CD14-positive monocyte (primary cell): ENCODE data around the gene VPS33B. TPM values are rescaled to one million over a fixed set of nuclear protein-coding genes. Genes with fewer than 3 reads are reported as not detected.

Source experiments
- DNase-seq, 3 donors: peaks; one replicate each; pipeline ENCODE4 v3.0.0-alpha.2; 2011 to 2022
- H2AFZ ChIP-seq: 2 replicates; pipeline ENCODE4 v1.6.0; 2012; ENCODE audit warnings: mild to moderate bottlenecking, low read depth, low read length, inconsistent platforms; ENCODE audit not compliant: insufficient read depth, poor library complexity, severe bottlenecking
- H3K27ac ChIP-seq, 2 donors: 1 replicate in 1 of 2; 2 replicates in 1 of 2; pipeline ENCODE4 v1.5.1; 2012 to 2013; ENCODE audit warnings: low read length in 2 of 2, control low read depth in 1 of 2, inconsistent platforms in 1 of 2, low read depth in 1 of 2, mild to moderate bottlenecking in 1 of 2
- H3K27me3 ChIP-seq, 2 donors: one replicate each; pipeline versions ENCODE4 v1.6.0 to v1.6.1; 2011 to 2013; ENCODE audit warnings: low read length in 2 of 2; ENCODE audit not compliant: control insufficient read depth in 2 of 2, insufficient read depth in 2 of 2
- H3K36me3 ChIP-seq, 2 donors: replicated peaks in 1 of 2; 1 replicate in 1 of 2; 2 replicates in 1 of 2; pipeline versions ENCODE4 v1.5.1 to v1.6.1; 2012 to 2013; ENCODE audit warnings: low read length in 2 of 2, control low read depth in 1 of 2, inconsistent platforms in 1 of 2, mild to moderate bottlenecking in 1 of 2; ENCODE audit not compliant: insufficient read depth in 2 of 2, control insufficient read depth in 1 of 2
- H3K4me1 ChIP-seq, 2 donors: 1 replicate in 1 of 2; 2 replicates in 1 of 2; pipeline versions ENCODE4 v1.5.1 to v1.6.1; 2012 to 2013; ENCODE audit warnings: low read length in 2 of 2, control low read depth in 1 of 2, inconsistent platforms in 1 of 2, mild to moderate bottlenecking in 1 of 2, moderate library complexity in 1 of 2; ENCODE audit not compliant: insufficient read depth in 2 of 2, control insufficient read depth in 1 of 2
- H3K4me2 ChIP-seq: replicated peaks from 2 replicates; pipeline ENCODE3; 2012; ENCODE audit warnings: low read length, moderate library complexity, mild to moderate bottlenecking; ENCODE audit not compliant: poor library complexity, severe bottlenecking; ENCODE audit errors: extremely low read depth
- H3K4me3 ChIP-seq, 3 experiments: fragments of 200-600 bp in 1 of 3; sonication (generic) in 1 of 3; replicated peaks in 1 of 3; 1 replicate in 2 of 3; 2 replicates in 1 of 3; pipeline ENCODE4 v1.5.1; 2011 to 2013; ENCODE audit warnings: low read length in 3 of 3, mild to moderate bottlenecking in 3 of 3, control low read depth in 2 of 3, low read depth in 2 of 3, inconsistent platforms in 1 of 3, moderate library complexity in 1 of 3
- H3K79me2 ChIP-seq: 2 replicates; pipeline ENCODE4 v1.6.0; 2012; ENCODE audit warnings: mild to moderate bottlenecking, control low read depth, inconsistent platforms, low read length, moderate library complexity; ENCODE audit not compliant: insufficient read depth
- H3K9ac ChIP-seq: 2 replicates; pipeline ENCODE4 v1.6.0; 2017; ENCODE audit warnings: low read length, mild to moderate bottlenecking; ENCODE audit not compliant: insufficient read depth, poor library complexity, severe bottlenecking
- H3K9me3 ChIP-seq, 2 donors: replicated peaks in 1 of 2; 1 replicate in 1 of 2; 2 replicates in 1 of 2; pipeline versions ENCODE4 v1.5.1 to v1.6.1; 2012 to 2013; ENCODE audit warnings: low read length in 2 of 2, control low read depth in 1 of 2; ENCODE audit not compliant: control insufficient read depth in 1 of 2, insufficient read depth in 1 of 2
- H4K20me1 ChIP-seq: 2 replicates; pipeline ENCODE4 v1.6.0; 2012; ENCODE audit warnings: mild to moderate bottlenecking, low read length, control low read depth, moderate library complexity; ENCODE audit not compliant: insufficient read depth
- H3K27ac Mint-ChIP-seq, 7 donors: one replicate each; pipeline ENCODE4 v1.8.0; 2020; ENCODE audit warnings: mild to moderate bottlenecking in 7 of 7, mixed read lengths in 7 of 7, moderate library complexity in 6 of 7, inconsistent platforms in 2 of 7
- H3K27me3 Mint-ChIP-seq, 3 donors: one replicate each; pipeline ENCODE4 v1.8.0; 2021 to 2022; ENCODE audit warnings: low read depth in 3 of 3, mild to moderate bottlenecking in 3 of 3, mixed read lengths in 3 of 3, moderate library complexity in 3 of 3, inconsistent platforms in 1 of 3
- H3K36me3 Mint-ChIP-seq, 2 donors: one replicate each; pipeline ENCODE4 v1.8.0; 2020; ENCODE audit warnings: mixed read lengths in 2 of 2, inconsistent platforms in 1 of 2, mild to moderate bottlenecking in 1 of 2
- H3K4me1 Mint-ChIP-seq: one replicate; pipeline ENCODE4 v1.8.0; 2020; ENCODE audit warnings: mild to moderate bottlenecking, mixed read lengths
- H3K4me3 Mint-ChIP-seq, 2 donors: one replicate each; pipeline ENCODE4 v1.8.0; 2020; ENCODE audit warnings: mild to moderate bottlenecking in 2 of 2, mixed read lengths in 2 of 2, moderate library complexity in 1 of 2
- H3K9me3 Mint-ChIP-seq, 7 donors: one replicate each; pipeline ENCODE4 v1.8.0; 2020 to 2022; ENCODE audit warnings: mixed read lengths in 7 of 7, mild to moderate bottlenecking in 6 of 7, moderate library complexity in 6 of 7, inconsistent platforms in 2 of 7
- WGBS: methylation state at CpG from one replicate; pipeline ENCODE4 v1.1.5; 2013; ENCODE audit warnings: missing lambda C conversion rate; ENCODE audit not compliant: insufficient coverage; 5-methylcytosine and 5-hydroxymethylcytosine counted together
- intact Hi-C, 2 donors: fragments of 100-400 bp; cut with micrococcal nuclease; formaldehyde crosslinking; loops; one replicate each; pipeline versions ENCODE4 v1.15.0 to v1.15.1; 2023
- polyA plus RNA-seq, 3 donors: library from polyadenylated mRNA; depleted of rRNA in 1 of 3; unstranded in 2 of 3; stranded (reverse) in 1 of 3; fragments of 300-500 nt in 2 of 3; fragments of >200 nt in 1 of 3; fragmentation: Illumina TruSeq in 2 of 3; gene quantifications; 1 replicate in 2 of 3; 2 replicates in 1 of 3; pipeline ENCODE4 v1.2.3, GENCODE V29; 2012 to 2021
- TF ChIP-seq, protein P1 (sequence below): fragments of 200-600 bp; IDR thresholded peaks from one replicate; pipeline ENCODE4 v1.8.0; 2022; ENCODE audit warnings: antibody characterized with exemption, mild to moderate bottlenecking

VPS33B gene
- polyA plus RNA-seq, 3 donors = 4.0 to 16.9 (median 4.8) TPM

- no peaks in the 10 kb centered on the region for H3K9me3 ChIP-seq
- peaks cover 17 to 20% of the 10 kb centered on the region in 2 donors for H3K4me1 ChIP-seq
- peak overlapping the region in 1 of 3 experiments; percentile 27 for H3K4me3 ChIP-seq
- H3K79me2 ChIP-seq = peaks cover 99% of the 10 kb centered on the region
- H3K27ac Mint-ChIP-seq = peak overlapping the region in 5 of 7 donors; percentile 6 to 79 (median 73)
- peak overlapping the region in 1 of 2 donors; percentile 46 for H3K27ac ChIP-seq
- no peak overlapping the region for H3K9ac ChIP-seq
- peak overlapping the region; percentile 13 for H3K4me2 ChIP-seq
- H3K27me3 ChIP-seq = no peaks in the 10 kb centered on the region
- no peaks in the 10 kb centered on the region for H3K9me3 Mint-ChIP-seq
- peaks cover 4 to 13% of the 10 kb centered on the region in 2 donors for H3K36me3 Mint-ChIP-seq
- peak overlapping the region; percentile 64 for H2AFZ ChIP-seq
- peaks cover 2 to 4% of the 10 kb centered on the region in 2 donors for H3K36me3 ChIP-seq
- intact Hi-C loops = no loop called here
- TF ChIP-seq, protein P1, sequence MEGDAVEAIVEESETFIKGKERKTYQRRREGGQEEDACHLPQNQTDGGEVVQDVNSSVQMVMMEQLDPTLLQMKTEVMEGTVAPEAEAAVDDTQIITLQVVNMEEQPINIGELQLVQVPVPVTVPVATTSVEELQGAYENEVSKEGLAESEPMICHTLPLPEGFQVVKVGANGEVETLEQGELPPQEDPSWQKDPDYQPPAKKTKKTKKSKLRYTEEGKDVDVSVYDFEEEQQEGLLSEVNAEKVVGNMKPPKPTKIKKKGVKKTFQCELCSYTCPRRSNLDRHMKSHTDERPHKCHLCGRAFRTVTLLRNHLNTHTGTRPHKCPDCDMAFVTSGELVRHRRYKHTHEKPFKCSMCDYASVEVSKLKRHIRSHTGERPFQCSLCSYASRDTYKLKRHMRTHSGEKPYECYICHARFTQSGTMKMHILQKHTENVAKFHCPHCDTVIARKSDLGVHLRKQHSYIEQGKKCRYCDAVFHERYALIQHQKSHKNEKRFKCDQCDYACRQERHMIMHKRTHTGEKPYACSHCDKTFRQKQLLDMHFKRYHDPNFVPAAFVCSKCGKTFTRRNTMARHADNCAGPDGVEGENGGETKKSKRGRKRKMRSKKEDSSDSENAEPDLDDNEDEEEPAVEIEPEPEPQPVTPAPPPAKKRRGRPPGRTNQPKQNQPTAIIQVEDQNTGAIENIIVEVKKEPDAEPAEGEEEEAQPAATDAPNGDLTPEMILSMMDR = no peak
- peaks cover 37% of the 10 kb centered on the region for H3K4me1 Mint-ChIP-seq
- 29% methylated on average over 6 of the region's 6 CpGs for WGBS
- peak overlapping the region; percentile 63 to 80 for H3K4me3 Mint-ChIP-seq
- no peaks in the 10 kb centered on the region for H3K27me3 Mint-ChIP-seq
- H4K20me1 ChIP-seq = no peaks in the 10 kb centered on the region
- no peak for DNase-seq
Observed at GRCh38 chr15:90988296-90988695, 34.1 kb downstream of the VPS33B start.

DNA sequence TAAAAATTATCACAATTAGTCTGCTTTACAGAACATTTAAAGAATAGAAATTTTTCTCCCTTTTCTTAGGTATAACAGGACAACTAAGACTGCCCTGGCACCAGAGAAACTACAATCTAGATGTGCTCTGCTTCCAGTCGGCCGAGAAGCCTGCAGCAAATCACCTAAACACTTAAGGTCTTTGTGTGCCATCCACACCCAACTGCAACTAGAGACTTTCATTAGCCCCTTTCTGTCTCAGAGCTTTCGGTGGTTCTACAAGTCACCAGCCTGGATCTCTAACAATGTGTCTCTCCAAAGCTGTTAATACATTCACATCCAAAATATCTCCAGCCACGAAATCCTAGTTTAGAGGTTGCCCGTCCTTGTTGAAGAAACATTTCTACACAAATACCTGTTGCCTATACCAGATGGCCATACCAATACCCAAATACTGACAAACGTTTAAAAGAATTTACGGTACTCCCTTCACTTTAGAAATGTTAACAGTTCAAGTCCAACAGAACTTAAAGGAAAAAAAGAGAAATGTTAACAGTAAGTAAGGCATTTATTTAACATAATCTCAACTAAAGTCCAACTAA is 34.7 kb downstream of the VPS33B start:
- Mint-ChIP-seq H3K9me3 (no peaks in the 10 kb centered on the region), H3K27ac (peak overlapping the region in 2 of 7 donors; percentile 62 to 66), H3K36me3 (peaks cover 4 to 16% of the 10 kb centered on the region in 2 donors), H3K4me3 (no peak overlapping the region), H3K4me1 (peaks cover 34% of the 10 kb centered on the region), H3K27me3 (no peaks in the 10 kb centered on the region)
- intact Hi-C loops = no loop called here
- peak overlapping the region; percentile 64 for H2AFZ ChIP-seq
- peaks cover 99% of the 10 kb centered on the region for H3K79me2 ChIP-seq
- H3K9ac ChIP-seq = no peak overlapping the region
- H3K9me3 ChIP-seq = no peaks in the 10 kb centered on the region
- peak overlapping the region in 1 of 2 donors; percentile 42 for H3K27ac ChIP-seq
- peaks cover 2 to 4% of the 10 kb centered on the region in 2 donors for H3K36me3 ChIP-seq
- no peak for DNase-seq
- H3K27me3 ChIP-seq = no peaks in the 10 kb centered on the region
- WGBS = 95% methylated on average over 5 of the region's 7 CpGs
- no peak overlapping the region for H3K4me3 ChIP-seq
- TF ChIP-seq, protein P1 = no peak
- no peak overlapping the region for H3K4me2 ChIP-seq
- H3K4me1 ChIP-seq = peaks cover 17 to 18% of the 10 kb centered on the region in 2 donors
- no peaks in the 10 kb centered on the region for H4K20me1 ChIP-seq
